Tongue (tissue), 2 donors: ENCODE results near the gene TLCD3A. TPM values are rescaled to one million over a fixed set of nuclear protein-coding genes. Genes with fewer than 3 reads are reported as not detected.
"Not testable (repeated sequence)": the region's sequence is repeated elsewhere in the genome, so short reads cannot be mapped to it uniquely, and the experiment has no call there.

Source experiments
- DNase-seq: peaks from one replicate; pipeline ENCODE4 v3.0.0-alpha.2; 2015
- total RNA-seq: library from RNA; depleted of rRNA; stranded (reverse); fragments of >200 nt; gene quantifications from one replicate; pipeline ENCODE4 v1.2.3, GENCODE V29; 2014

TLCD3A gene
- 9.7 TPM for total RNA-seq

- peak; percentile 75 for DNase-seq
These were observed at the start of gene TLCD3A for GRCh38 chr17:732067-732901. TLCD3A (plus strand) TSS chr17:732596; CDS start chr17:732648, 52 bp downstream.

GRCh38 chr17:683040-683439 is 49.4 kb upstream of the TLCD3A start:
- no peak for DNase-seq

- DNase-seq = no peak
These were observed 48.7 kb upstream of the TLCD3A start for GRCh38 chr17:683499-684254.

- DNase-seq = no peak
These were observed 47.4 kb upstream of the TLCD3A start for GRCh38 chr17:685006-685405.

GRCh38 chr17:688100-688989 is 44.1 kb upstream of the TLCD3A start:
- peak; percentile 61 for DNase-seq

- no peak for DNase-seq
These were observed 42.7 kb upstream of the TLCD3A start for GRCh38 chr17:689556-690275.

- no peak for DNase-seq
These were observed 42.0 kb upstream of the TLCD3A start for GRCh38 chr17:690361-690760.

GRCh38 chr17:691423-691822 is 41.0 kb upstream of the TLCD3A start:
- DNase-seq = no peak

- DNase-seq = no peak
These were observed 40.3 kb upstream of the TLCD3A start for GRCh38 chr17:692116-692515.

- no peak for DNase-seq
These were observed 38.4 kb upstream of the TLCD3A start for GRCh38 chr17:693791-694638.

GRCh38 chr17:696369-696768 is 36.0 kb upstream of the TLCD3A start:
- no peak for DNase-seq

- no peak for DNase-seq
These were observed 34.7 kb upstream of the TLCD3A start for GRCh38 chr17:697682-698081.

- not testable (repeated sequence) for DNase-seq
These were observed 34.3 kb upstream of the TLCD3A start for GRCh38 chr17:698096-698495.

GRCh38 chr17:699345-699744 is 33.1 kb upstream of the TLCD3A start:
- no peak for DNase-seq

GRCh38 chr17:700504-701094 is 31.8 kb upstream of the TLCD3A start:
- peak; percentile 67 for DNase-seq

GRCh38 chr17:703081-703875 is 29.1 kb upstream of the TLCD3A start:
- DNase-seq = no peak

- no peak for DNase-seq
These were observed 28.1 kb upstream of the TLCD3A start for GRCh38 chr17:704111-704864.

GRCh38 chr17:705011-705410 is 27.4 kb upstream of the TLCD3A start:
- no peak for DNase-seq

GRCh38 chr17:705863-706262 is 26.5 kb upstream of the TLCD3A start:
- no peak for DNase-seq
